Measurements from ENCODE around the gene SRRM2.

The SRRM2 gene

GRCh38 chr16:2766430-2767139 lies 14.1 kb downstream of the SRRM2 start:
- H3K27ac ChIP-seq: no peak overlapping the region
- TF ChIP-seq CTCF (IDR thresholded peaks at IDR 0.05) (no peak), ZFX (IDR thresholded peaks at IDR 0.05; ENCODE audit: borderline replicate concordance) (no peak)

- H3K27ac ChIP-seq: no peak overlapping the region
These were observed 14.8 kb downstream of the SRRM2 start for GRCh38 chr16:2767140-2767731.

GRCh38 chr16:2767891-2768290 lies 15.5 kb downstream of the SRRM2 start:
- no peak for TF ChIP-seq CTCF (IDR thresholded peaks at IDR 0.05)
- no peak for TF ChIP-seq ZFX (IDR thresholded peaks at IDR 0.05; ENCODE audit: borderline replicate concordance)
- H3K27ac ChIP-seq: no peak overlapping the region

More at GRCh38 chr16:2767140-2767731, 14.8 kb downstream of the SRRM2 start:
- TF ChIP-seq ZFX (IDR thresholded peaks at IDR 0.05; ENCODE audit: borderline replicate concordance) (no peak), CTCF (IDR thresholded peaks at IDR 0.05) (no peak)

- TF ChIP-seq CTCF (IDR thresholded peaks at IDR 0.05): no peak
- TF ChIP-seq ZFX (IDR thresholded peaks at IDR 0.05; ENCODE audit: borderline replicate concordance): no peak
- peak overlapping the region; percentile 34; the same call in 1 of the 2 replicates for H3K27ac ChIP-seq
These were observed 16.1 kb downstream of the SRRM2 start for GRCh38 chr16:2768403-2769089.

- no peak for TF ChIP-seq CTCF (IDR thresholded peaks at IDR 0.05)
- TF ChIP-seq ZFX (IDR thresholded peaks at IDR 0.05; ENCODE audit: borderline replicate concordance): no peak
These were observed 16.7 kb downstream of the SRRM2 start for GRCh38 chr16:2769100-2769529.

GRCh38 chr16:2769675-2770056 lies 17.2 kb downstream of the SRRM2 start:
- TF ChIP-seq CTCF (IDR thresholded peaks at IDR 0.05): no peak
- no peak for TF ChIP-seq ZFX (IDR thresholded peaks at IDR 0.05; ENCODE audit: borderline replicate concordance)
- peak overlapping the region; percentile 34 for H3K27ac ChIP-seq

More at GRCh38 chr16:2769100-2769529, 16.7 kb downstream of the SRRM2 start:
- peak overlapping the region; percentile 34; the same call in 1 of the 2 replicates for H3K27ac ChIP-seq
